T-cell (primary cell): ENCODE measurements around the gene LOXL4. TPM values are rescaled to one million over a fixed set of nuclear protein-coding genes. Genes with fewer than 3 reads are reported as not detected.

ENCODE experiments used
- ATAC-seq, 4 experiments: fragments of 200-7000 bp in 3 of 4; fragments of 150-1000 bp in 1 of 4; cut with Tn5 transposase; replicated peaks in 1 of 4; 1 replicate in 3 of 4; 2 replicates in 1 of 4; pipeline ENCODE4 v1.10.0; 2021; ENCODE audit warnings: moderate library complexity in 3 of 4, mild to moderate bottlenecking in 2 of 4, moderate number of reproducible peaks in 1 of 4
- CTCF ChIA-PET, 2 donors: fragments of 300-600 bp; sonication (Branson Sonifier 250); formaldehyde crosslinking; loops; one replicate each; lab custom pipeline; 2022; ENCODE audit warnings: antibody characterized with exemption in 2 of 2; lab: Charles Lee
- POLR2A ChIA-PET, 2 donors: fragments of 300-600 bp; sonication (Branson Sonifier 250); formaldehyde crosslinking; loops; one replicate each; lab custom pipeline; 2022; ENCODE audit warnings: antibody characterized with exemption in 2 of 2; lab: Charles Lee
- DNase-seq, 35 experiments: peaks; one replicate each; pipeline versions ENCODE4 v3.0.0 to v3.0.0-alpha.2; 2013 to 2023
- H3K27ac ChIP-seq: one replicate; pipeline ENCODE4 v1.5.1; 2013; ENCODE audit warnings: low read length
- H3K27me3 ChIP-seq, 2 experiments: replicated peaks in 1 of 2; 1 replicate in 1 of 2; 2 replicates in 1 of 2; pipeline versions ENCODE4 v1.6.1 to v1.7.0; 2013; ENCODE audit warnings: low read length in 1 of 2, mixed read lengths in 1 of 2; ENCODE audit not compliant: control insufficient read depth in 2 of 2, insufficient read depth in 2 of 2; ENCODE audit errors: extremely low read depth in 1 of 2
- H3K36me3 ChIP-seq, 2 donors: 1 replicate in 1 of 2; 2 replicates in 1 of 2; pipeline versions ENCODE4 v1.6.1 to v1.7.0; 2013; ENCODE audit warnings: low read length in 1 of 2; ENCODE audit not compliant: control insufficient read depth in 2 of 2, insufficient read depth in 1 of 2; ENCODE audit errors: extremely low read depth in 1 of 2
- H3K4me1 ChIP-seq, 2 experiments: 1 replicate in 1 of 2; 2 replicates in 1 of 2; pipeline versions ENCODE4 v1.6.1 to v1.7.0; 2013; ENCODE audit warnings: low read length in 2 of 2, mixed read lengths in 1 of 2; ENCODE audit not compliant: insufficient read depth in 2 of 2, control insufficient read depth in 1 of 2; ENCODE audit errors: extremely low read depth in 1 of 2
- H3K4me3 ChIP-seq, 2 donors: 1 replicate in 1 of 2; 2 replicates in 1 of 2; pipeline versions ENCODE4 v1.5.1 to v1.7.0; 2013; ENCODE audit warnings: mild to moderate bottlenecking in 2 of 2, low read length in 1 of 2, moderate library complexity in 1 of 2; ENCODE audit not compliant: control insufficient read depth in 1 of 2; ENCODE audit errors: extremely low read depth in 1 of 2
- H3K9me3 ChIP-seq: 2 replicates; pipeline ENCODE4 v1.7.0; 2013
- H3K27ac Mint-ChIP-seq, 2 donors: one replicate each; pipeline ENCODE4 v1.8.0; 2020 to 2021; ENCODE audit warnings: mild to moderate bottlenecking in 2 of 2, mixed read lengths in 2 of 2
- H3K27me3 Mint-ChIP-seq, 2 donors: one replicate each; pipeline ENCODE4 v1.8.0; 2021 to 2022; ENCODE audit warnings: mixed read lengths in 2 of 2
- H3K36me3 Mint-ChIP-seq: one replicate; pipeline ENCODE4 v1.8.0; 2021; ENCODE audit warnings: mixed read lengths
- H3K4me1 Mint-ChIP-seq, 3 donors: one replicate each; pipeline ENCODE4 v1.8.0; 2020 to 2022; ENCODE audit warnings: mixed read lengths in 3 of 3, mild to moderate bottlenecking in 1 of 3
- H3K4me3 Mint-ChIP-seq, 3 donors: one replicate each; pipeline ENCODE4 v1.8.0; 2020 to 2022; ENCODE audit warnings: mild to moderate bottlenecking in 3 of 3, mixed read lengths in 3 of 3, moderate library complexity in 3 of 3
- H3K9me3 Mint-ChIP-seq, 3 donors: one replicate each; pipeline ENCODE4 v1.8.0; 2020 to 2022; ENCODE audit warnings: mixed read lengths in 3 of 3
- WGBS: methylation state at CpG from one replicate; pipeline ENCODE4 v1.1.5; 2013; ENCODE audit warnings: missing lambda C conversion rate; ENCODE audit not compliant: insufficient coverage; 5-methylcytosine and 5-hydroxymethylcytosine counted together
- total RNA-seq, 35 experiments: library from RNA in 6 of 35; stranded (reverse) in 6 of 35; fragments of 120-200 nt in 1 of 35; gene quantifications; one replicate each; pipeline versions ENCODE4 v1.2.1 to v1.2.4 and lab custom pipeline; 2013 to 2026

LOXL4 gene
- total RNA-seq, 5 donors from 2014 or later (not counting 1 experiment from before 2014, with no cell fraction given): 0.09 TPM; not detected in 4

GRCh38 chr10:98306501-98306900 lies 38.5 kb upstream of the LOXL4 start:
- Mint-ChIP-seq H3K9me3 (no peaks in the 10 kb centered on the region), H3K4me3 (no peak overlapping the region), H3K4me1 (peaks cover 0 to 4% (median 0%) of the 10 kb centered on the region in 3 donors), H3K36me3 (no peaks in the 10 kb centered on the region), H3K27ac (no peak overlapping the region), H3K27me3 (peaks cover 30 to 41% of the 10 kb centered on the region in 2 donors)
- Histone ChIP-seq H3K9me3 (no peaks in the 10 kb centered on the region), H3K27ac (no peak overlapping the region), H3K27me3 (peaks cover 2 to 50% of the 10 kb centered on the region in 2 experiments), H3K4me1 (no peaks in the 10 kb centered on the region), H3K4me3 (no peak overlapping the region), H3K36me3 (no peaks in the 10 kb centered on the region)
- DNase-seq (no peak), ATAC-seq (no peak)
- 68% methylated on average over 3 of the region's 4 CpGs for WGBS
- POLR2A ChIA-PET: no interaction called here
- CTCF ChIA-PET: no interaction called here

DNA sequence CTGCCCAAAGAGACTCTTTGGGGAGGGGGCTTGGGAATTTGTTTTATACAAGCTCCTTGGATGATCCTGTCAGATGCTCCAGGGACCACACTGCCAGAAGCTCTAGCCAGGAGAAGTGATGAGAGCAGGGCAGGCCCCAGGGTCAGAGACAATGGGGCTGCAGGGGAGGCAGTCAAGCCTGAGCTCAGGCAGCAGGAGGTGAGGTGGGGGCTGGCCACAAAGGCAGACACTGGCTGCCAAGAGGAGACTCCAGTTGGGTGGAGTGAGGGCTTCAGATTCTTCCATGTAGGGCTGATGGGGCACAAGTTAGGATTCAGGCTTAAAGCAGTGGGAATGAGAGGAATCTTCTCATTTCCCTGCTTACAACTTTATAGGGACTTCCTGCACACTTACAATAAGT lies 35.6 kb upstream of the LOXL4 start:
- H3K9me3 ChIP-seq: no peaks in the 10 kb centered on the region
- Mint-ChIP-seq H3K4me1 (no peaks in the 10 kb centered on the region), H3K27ac (no peak overlapping the region), H3K9me3 (no peaks in the 10 kb centered on the region), H3K27me3 (peaks cover 33 to 37% of the 10 kb centered on the region in 2 donors), H3K36me3 (no peaks in the 10 kb centered on the region), H3K4me3 (no peak overlapping the region)
- H3K36me3 ChIP-seq: no peaks in the 10 kb centered on the region
- no peaks in the 10 kb centered on the region for H3K4me1 ChIP-seq
- ATAC-seq (no peak), DNase-seq (no peak)
- no peak overlapping the region for H3K4me3 ChIP-seq
- CTCF ChIA-PET: no interaction called here
- no peak overlapping the region for H3K27ac ChIP-seq
- H3K27me3 ChIP-seq: peaks cover 5 to 29% of the 10 kb centered on the region in 2 experiments
- POLR2A ChIA-PET: no interaction called here

- no peaks in the 10 kb centered on the region for H3K9me3 ChIP-seq
- no peaks in the 10 kb centered on the region for H3K9me3 Mint-ChIP-seq
- H3K27me3 Mint-ChIP-seq: peaks cover 33 to 37% of the 10 kb centered on the region in 2 donors
- ChIA-PET CTCF (interaction anchor here in 1 of 2 donors (0.5 kb wide), 1 partner anchor 104 kb away, joined by 3 read pairs; no protein-coding TSS in a partner anchor), POLR2A (no interaction called here)
- no peaks in the 10 kb centered on the region for H3K4me1 ChIP-seq
- no peaks in the 10 kb centered on the region for H3K4me1 Mint-ChIP-seq
- WGBS: 65% methylated on average over 2 of the region's 4 CpGs
- H3K36me3 ChIP-seq: no peaks in the 10 kb centered on the region
- H3K36me3 Mint-ChIP-seq: no peaks in the 10 kb centered on the region
- no peak overlapping the region for H3K27ac Mint-ChIP-seq
- DNase-seq (no peak), ATAC-seq (no peak)
- H3K4me3 Mint-ChIP-seq: no peak overlapping the region
- H3K4me3 ChIP-seq: no peak overlapping the region
- H3K27me3 ChIP-seq: peaks cover 5 to 22% of the 10 kb centered on the region in 2 experiments
- no peak overlapping the region for H3K27ac ChIP-seq
These were observed 34.9 kb upstream of the LOXL4 start for GRCh38 chr10:98302741-98303365.

DNA sequence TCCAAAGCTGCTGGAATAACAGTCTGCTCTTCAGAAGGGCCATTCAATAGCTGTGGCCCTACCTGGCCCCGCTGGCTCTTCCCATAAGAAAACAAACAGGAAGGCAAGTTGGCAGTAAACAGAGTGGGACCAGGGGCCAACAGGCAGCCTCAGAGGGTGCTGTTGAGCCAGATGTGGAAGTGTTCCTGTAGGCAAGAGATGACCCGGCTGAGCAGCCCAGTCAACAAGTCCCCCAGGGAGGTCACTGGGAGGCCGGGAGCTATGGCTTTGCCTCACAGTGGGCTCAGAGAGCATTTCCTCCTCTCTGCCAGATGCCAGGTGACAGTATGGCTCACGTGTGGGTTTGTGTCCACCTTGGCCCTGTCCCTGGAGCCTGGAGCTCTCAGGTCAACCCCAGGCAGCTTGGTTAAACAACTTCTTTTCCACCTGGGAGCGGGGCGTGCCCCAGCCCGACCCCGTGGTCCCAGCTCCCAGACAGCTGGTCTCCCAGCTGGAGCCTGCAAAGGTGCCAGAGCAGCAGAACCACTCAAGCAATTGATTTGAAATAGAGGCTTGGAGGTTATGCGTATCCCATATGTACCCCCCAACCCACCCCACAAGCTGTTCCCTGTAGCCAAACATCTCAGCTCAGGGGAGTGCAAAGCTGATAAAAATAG lies 33.8 kb upstream of the LOXL4 start:
- Mint-ChIP-seq H3K27me3 (peaks cover 36 to 40% of the 10 kb centered on the region in 2 donors), H3K4me1 (no peaks in the 10 kb centered on the region), H3K27ac (no peak overlapping the region), H3K9me3 (no peaks in the 10 kb centered on the region), H3K4me3 (no peak overlapping the region), H3K36me3 (no peaks in the 10 kb centered on the region)
- ATAC-seq (no peak), DNase-seq (no peak)
- H3K36me3 ChIP-seq: no peaks in the 10 kb centered on the region
- no peak overlapping the region for H3K4me3 ChIP-seq
- H3K9me3 ChIP-seq: no peaks in the 10 kb centered on the region
- ChIA-PET CTCF (no interaction called here), POLR2A (no interaction called here)
- peaks cover 5 to 25% of the 10 kb centered on the region in 2 experiments for H3K27me3 ChIP-seq
- 49% methylated on average over 2 of the region's 9 CpGs for WGBS
- no peaks in the 10 kb centered on the region for H3K4me1 ChIP-seq
- no peak overlapping the region for H3K27ac ChIP-seq

DNA sequence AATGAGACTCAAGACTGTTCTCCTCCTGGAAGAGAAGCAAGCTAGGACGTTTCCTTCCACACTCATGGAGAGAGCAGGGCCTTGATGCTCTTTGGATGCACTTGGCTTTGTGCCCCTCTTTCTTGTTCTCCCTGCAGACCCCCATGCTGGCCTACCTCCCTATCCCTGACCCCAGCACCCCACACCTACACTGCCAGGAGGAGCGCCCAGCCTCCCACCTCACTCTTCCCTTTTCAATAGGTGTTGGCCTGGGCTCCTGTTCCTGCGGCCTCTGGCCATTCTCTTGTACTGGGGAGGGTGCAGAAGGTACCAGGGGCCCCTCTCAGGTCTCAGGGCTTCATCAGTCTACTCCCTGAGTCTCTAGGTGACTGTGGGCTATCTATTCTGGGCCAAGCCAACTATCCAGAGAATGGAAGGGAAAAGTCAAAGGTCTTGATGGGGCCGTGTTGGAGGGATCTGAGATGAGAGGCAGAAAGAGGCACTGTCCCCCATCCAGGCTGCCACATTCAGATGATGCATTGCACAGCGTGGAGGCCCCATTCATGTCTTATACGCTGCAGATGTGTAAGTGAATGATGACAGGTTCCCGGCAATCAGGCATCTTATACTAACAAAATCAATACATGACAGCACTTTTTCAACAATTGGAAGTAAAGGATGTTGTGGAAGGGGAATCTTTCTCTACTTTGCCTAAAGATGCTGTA lies 32.7 kb upstream of the LOXL4 start:
- Histone ChIP-seq H3K36me3 (no peaks in the 10 kb centered on the region), H3K4me1 (peaks cover 0 to under 1% of the 10 kb centered on the region in 2 experiments), H3K27ac (no peak overlapping the region), H3K9me3 (no peaks in the 10 kb centered on the region), H3K4me3 (no peak overlapping the region), H3K27me3 (peaks cover 5 to 29% of the 10 kb centered on the region in 2 experiments)
- DNase-seq (no peak), ATAC-seq (peak in 1 of 4 experiments; percentile 12)
- no peaks in the 10 kb centered on the region for H3K36me3 Mint-ChIP-seq
- H3K4me1 Mint-ChIP-seq: peaks cover 0 to 1% (median 0%) of the 10 kb centered on the region in 3 donors
- H3K27ac Mint-ChIP-seq: no peak overlapping the region
- H3K4me3 Mint-ChIP-seq: no peak overlapping the region
- peaks cover 39 to 45% of the 10 kb centered on the region in 2 donors for H3K27me3 Mint-ChIP-seq
- H3K9me3 Mint-ChIP-seq: no peaks in the 10 kb centered on the region
- 63% methylated on average over 1 of the region's 7 CpGs for WGBS
- POLR2A ChIA-PET: no interaction called here
- CTCF ChIA-PET: no interaction called here

DNA sequence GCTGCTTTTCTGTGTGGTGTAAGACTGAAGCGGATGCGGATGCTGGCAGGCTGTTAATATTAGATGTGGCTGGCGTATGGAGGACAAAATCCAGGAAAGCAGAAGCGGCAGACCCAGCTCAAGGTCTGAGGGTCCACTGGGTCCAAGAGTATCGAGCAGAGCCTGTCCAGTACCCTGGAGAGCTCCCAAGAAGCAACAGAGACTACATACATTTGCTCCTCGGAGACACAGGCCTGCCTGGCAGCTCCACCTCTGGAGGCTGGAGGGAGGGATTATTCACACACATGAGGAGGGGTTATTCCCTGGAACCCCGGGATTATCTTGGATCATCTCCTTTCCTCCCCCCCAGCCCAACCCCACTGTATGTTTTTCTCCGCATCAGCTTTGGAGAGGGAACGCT lies 31.3 kb upstream of the LOXL4 start:
- no peak for DNase-seq
- POLR2A ChIA-PET: no interaction called here
- CTCF ChIA-PET: no interaction called here
- Histone ChIP-seq H3K27ac (no peak overlapping the region), H3K36me3 (no peaks in the 10 kb centered on the region), H3K4me3 (no peak overlapping the region), H3K9me3 (no peaks in the 10 kb centered on the region), H3K27me3 (peaks cover 3 to 37% of the 10 kb centered on the region in 2 experiments), H3K4me1 (peaks cover 0 to 4% of the 10 kb centered on the region in 2 experiments)
- H3K36me3 Mint-ChIP-seq: no peaks in the 10 kb centered on the region
- no peak overlapping the region for H3K27ac Mint-ChIP-seq
- no peaks in the 10 kb centered on the region for H3K9me3 Mint-ChIP-seq
- H3K4me1 Mint-ChIP-seq: peaks cover 0 to 1% (median 0%) of the 10 kb centered on the region in 3 donors
- ATAC-seq: no peak
- no peak overlapping the region for H3K4me3 Mint-ChIP-seq
- WGBS: 75% methylated on average over 2 of the region's 9 CpGs
- peaks cover 38 to 46% of the 10 kb centered on the region in 2 donors for H3K27me3 Mint-ChIP-seq
